GM10847 (cell line): ENCODE data around the gene ACSBG1.

ENCODE experiments used
- POLR2A ChIP-seq: IDR thresholded peaks from 2 replicates; pipeline ENCODE4 v1.6.1; 2011; ENCODE audit not compliant: insufficient read length; ENCODE audit errors: extremely low read depth

ACSBG1 gene

DNA sequence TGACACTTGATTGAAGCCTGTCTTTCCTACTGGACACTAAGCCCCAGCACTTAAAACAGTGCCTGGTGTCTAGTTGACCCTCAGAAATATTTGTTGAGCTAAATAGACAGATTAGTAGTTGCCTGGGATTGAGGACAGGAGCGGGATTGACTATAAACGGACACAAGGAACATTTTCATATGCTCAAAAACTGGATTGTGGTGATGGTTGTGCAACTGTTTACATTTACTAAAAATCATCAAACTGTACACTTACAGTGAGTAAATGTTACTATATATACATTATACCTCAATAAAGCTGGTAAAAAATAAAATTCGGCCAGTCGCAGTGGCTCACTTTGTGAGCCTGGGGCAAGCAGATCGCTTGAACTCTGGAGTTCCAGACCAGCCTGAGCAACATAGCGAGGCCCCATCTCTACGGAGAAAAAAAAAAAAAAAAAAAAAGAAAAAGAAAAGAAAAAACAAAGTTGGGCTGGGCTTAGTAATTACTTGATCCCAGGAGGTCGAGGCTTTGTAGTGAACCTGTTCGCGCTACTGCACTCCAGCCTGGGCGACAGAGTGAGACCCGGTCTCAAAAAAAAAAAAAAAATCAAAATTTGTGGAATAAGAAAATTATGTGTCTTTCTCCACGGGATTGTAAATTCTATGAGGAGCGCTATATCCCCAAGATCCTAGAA lies 85.8 kb downstream of the ACSBG1 start:
- TF ChIP-seq POLR2A: no peak

DNA sequence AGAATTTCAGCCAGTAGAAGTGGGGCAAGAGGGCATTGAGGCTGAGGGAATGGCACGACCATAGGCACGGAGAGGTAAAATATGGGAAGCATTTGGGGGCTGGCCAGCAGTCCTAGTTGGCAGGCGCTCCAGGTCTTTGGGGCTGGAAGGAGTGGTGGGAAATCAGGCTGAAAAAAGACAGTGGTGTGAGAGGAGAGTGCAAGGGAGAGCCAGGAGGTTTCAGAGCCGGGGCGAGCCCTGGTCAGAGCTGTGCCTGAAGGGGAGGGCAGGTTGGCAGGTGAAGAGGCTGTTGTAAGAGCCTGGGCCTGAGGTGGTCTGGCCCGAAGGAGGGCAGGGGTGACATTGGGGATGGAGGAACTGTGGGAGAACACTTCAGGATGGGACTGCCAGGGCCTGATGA lies 86.8 kb downstream of the ACSBG1 start:
- no peak for TF ChIP-seq POLR2A

DNA sequence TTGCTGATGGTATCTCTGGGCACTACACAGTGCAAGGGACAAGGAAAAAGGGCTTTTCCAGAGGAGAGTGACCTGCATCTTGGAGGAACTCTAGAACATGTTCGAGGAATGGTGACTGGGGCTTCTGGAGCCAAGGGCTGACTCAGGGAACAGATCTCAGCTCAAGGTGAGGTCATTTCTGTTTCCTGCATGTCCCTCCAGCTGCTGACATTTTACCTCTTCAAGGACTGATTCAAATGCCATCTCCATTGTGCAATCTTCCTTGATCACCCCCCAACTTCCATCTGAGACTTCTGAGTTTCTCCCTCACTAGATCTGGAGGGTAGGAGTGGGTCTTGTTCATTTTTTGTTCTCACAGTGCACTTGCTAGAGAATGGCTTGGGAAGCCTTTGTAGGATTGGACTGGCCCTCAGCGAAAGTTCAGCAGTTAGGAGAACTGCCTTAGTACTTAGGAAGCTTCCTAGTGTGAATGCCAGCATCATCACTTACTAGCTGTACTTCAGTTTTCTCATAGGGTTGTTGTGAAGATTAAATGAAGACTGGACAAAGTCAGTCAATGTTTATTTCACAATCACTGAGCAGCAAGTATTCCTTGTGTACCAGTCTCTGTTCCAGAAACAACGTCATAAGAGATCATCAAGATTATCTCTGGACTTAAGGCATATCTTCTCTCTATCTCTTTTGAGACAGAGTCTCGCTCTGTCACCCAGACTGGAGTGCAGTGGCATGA lies 87.8 kb downstream of the ACSBG1 start:
- TF ChIP-seq POLR2A: no peak

DNA sequence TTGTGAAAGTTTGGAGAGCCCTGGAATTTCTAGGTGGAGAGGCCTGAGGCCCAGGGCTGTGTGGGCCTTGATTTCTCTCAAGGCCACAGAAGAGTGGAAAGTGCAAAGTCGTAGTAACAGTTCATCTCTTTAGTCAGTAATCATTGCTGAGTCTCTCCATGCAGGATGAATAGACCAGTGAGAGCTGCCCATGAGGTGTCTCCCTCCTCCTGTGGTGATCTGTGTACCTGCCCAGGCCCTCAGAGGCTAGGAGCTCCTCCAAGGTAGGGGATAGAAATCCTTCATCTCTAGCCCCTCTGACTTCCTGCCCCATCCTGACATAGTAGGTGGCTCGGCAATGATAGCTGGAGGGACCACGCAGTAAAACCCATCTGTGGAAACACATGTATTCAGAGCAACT lies 92.0 kb downstream of the ACSBG1 start:
- no peak for TF ChIP-seq POLR2A

DNA sequence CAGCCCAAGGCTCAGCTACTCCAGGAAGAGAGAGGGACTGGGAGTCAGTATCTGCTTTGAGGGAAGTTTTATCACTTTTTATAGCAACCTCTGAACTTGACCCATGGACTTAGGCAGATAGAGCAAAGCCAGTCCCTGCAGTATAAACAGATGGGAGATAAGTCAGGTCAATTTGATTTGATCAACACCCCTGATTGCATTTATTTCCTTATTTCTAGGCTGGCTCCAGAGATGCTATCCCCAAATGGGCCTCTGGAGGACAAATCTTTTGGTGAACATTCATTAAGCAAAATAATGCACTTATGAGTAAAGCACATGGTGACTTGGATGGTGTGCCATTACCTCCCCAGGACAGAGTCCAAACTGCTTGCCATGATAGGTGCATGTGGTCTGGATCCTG lies 94.1 kb downstream of the ACSBG1 start:
- no peak for TF ChIP-seq POLR2A

DNA sequence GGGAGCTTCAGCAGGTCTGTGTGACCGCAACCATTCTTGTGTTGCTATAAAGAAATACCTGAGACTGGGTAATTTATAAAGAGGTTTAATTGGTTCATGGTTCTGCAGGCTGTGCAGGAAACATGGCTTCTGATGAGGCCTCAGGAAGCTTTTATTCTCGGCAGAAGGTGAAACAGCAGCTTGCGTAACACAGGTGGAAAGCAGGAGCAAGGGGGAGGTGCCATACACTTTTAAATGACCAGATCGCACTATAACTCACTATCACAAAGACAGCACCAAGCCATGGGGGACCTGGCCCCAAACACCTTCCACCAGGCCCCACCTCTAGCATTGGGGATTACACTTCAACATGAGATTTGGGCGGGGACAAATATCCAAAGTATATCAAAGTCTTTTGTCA lies 94.8 kb downstream of the ACSBG1 start:
- TF ChIP-seq POLR2A: no peak

DNA sequence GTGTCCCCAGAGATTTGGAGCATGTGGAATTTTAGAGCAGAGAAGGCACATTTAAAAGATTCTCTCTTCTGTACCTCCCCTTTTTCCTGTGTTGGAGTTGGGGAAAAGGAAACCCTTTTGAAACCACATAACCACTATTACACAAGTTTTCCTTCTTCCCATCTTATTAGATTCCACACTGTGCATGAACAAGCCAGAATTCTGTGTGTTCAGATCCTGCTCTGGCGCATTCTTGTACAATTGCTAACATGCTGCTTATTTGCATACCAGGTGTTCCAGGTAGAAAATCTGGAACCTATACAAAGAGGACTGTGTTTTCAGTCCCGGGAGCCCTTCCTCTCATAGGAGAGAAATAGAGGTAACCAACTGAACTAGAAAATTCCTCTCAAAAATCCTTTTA lies 100.6 kb downstream of the ACSBG1 start:
- no peak for TF ChIP-seq POLR2A

DNA sequence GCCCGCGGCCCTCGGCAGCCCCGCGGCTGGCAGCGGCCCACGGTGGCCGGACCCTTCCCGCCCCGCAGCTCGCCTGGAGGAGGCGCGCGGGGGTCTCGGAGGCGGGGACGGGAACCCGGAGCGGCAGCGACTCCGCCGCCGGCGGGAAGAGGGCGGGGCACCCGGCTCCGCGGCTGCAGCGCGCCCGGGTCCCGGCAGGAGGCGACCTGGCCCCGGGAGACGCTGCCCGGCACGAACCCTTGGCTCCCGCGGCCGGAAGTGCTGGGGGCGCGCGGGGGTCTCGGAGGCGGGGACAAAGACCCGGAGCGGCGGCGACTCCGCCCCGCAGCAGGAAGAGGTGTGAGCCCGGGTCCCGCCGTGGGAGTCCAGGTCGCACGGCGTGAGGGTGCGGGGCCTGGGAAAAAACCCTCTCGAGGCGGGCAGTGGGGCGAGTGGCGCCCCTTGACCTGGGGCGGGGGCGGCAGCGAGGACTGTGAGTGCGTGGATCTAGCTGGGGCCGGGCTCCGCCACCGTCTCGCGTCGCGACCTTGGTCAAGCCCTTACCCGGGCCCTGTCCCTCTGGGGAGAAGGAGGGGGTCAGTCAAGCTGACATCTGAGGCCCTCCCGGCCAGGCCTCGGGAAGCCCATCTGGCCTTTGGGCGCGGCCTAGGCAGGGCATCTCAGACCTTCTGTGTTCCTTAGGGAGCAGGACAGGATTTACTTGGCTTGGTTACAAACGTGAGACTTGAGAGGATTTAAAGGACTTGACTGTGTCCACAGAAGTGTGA lies 102.9 kb downstream of the ACSBG1 start, which contains the start of gene CIB2:
CIB2 (minus strand) TSS at position 151 of the 767 bp plus-strand sequence. CDS start 230 bp downstream, outside the sequence.
- peak; percentile 40 for TF ChIP-seq POLR2A

DNA sequence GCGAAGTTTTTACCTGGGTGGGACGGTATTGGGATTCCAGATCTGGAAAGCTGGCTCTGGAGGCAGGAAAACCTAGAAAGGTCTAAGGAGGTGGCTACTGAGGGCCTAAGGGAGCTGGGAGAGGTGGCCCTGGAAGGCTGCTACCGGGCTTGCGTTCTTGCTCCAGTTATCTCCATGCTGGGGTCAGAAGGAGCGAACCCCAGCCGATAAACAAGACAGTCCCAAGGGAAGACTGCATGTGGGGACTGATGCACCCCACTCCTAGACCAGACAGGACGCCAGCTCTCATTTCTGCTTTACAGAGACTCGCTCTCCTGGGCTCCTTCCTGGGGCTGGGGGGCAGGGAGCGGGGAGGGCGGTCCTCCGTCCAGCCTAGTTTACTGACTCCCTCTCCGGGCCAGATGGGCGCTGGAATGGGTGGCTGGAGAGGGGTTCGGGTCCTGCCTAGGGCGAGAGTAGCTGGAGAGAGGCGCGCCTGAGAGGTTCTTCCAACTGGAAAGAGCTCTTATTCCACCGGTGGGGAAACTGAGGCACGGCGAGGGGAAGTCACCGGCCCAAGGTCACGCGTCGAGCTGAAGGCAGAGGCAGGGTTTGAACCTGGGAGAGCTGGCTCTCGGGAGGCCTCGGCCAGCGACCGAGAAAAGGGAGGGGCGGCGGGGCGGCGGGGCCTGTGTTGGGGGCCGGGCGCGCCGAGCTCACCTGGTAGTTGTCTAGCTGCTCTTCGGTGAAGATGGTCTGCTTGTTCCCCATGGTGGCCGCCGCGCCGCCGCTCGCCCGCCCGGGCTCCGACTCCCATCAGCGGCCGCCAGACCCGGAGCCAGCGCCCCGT lies 103.7 kb downstream of the ACSBG1 start:
- TF ChIP-seq POLR2A: no peak

DNA sequence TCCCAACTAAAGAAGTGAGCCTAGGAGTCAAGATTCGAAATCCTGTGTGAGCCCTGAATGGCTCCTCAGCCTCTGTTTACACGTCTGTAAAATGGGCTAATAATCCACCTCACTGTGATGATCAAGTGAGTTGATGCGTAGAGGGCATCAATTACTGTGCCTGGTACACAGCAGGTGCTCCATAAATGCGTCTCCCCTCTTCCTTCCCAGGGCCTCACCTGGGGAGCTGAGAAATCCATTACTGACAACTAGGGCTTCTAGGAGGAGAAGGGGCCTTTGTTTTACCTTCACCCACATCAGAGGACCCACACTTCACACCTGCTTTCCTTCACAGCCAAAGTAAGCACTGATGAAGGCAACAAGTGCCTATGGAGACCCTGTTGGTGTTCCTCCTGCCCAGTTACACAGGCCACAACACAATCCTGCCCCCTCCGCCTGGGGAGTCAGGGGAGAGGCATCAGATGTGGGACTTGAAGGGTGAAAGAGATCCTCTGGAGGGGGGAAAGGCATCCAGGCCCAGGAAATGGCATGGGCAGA lies 104.5 kb downstream of the ACSBG1 start:
- no peak for TF ChIP-seq POLR2A

DNA sequence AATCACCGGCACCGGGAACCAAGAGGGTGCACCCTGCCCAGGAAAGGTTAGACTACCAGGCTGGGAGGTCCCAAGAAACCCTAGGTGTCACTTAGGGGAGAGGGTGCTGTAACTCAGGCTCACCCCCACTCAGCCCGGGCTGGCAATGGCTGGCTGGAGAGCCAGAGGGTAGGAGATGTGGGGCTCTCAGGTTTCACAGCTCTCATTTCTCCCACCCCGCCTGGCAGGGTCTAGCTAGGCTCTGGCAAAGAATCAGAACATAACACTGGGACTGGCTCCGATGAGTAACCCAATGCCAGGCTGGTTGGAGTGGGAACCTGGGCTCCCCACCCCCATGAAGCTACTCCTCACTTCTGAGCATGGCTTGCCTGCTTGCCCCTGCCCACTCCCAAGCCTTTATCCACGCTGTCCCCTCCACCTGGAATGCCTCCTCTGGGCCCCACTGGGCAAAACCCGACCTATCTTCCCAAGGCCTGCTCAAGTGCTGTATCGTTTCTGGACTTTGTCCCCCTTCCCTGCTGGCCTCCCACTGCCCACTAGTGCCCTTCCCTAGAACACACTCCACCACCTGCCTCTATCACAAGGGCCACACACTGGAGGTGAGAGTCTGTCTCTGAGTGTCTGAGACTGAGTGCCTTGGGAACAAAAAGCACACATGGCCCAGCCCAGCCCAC lies 105.2 kb downstream of the ACSBG1 start:
- TF ChIP-seq POLR2A: no peak

DNA sequence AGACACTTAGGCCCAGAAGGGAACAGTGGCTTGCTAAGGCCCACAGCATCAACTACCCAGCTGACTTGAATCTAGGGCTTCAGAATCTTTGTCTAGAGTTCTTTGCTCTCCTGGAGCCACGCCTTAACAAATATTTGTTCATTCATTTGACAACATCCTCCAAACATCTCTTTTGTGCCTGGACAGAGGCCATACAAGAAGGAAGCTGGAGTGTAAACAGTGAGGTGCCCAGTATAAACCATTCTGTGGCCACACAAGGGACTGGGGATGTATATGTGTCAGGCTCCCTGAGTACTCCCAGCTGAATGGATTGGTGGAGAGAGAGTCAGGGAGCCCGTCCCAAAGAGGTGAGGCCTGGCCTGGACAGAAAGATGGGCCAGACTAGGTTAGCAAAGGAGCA lies 106.5 kb downstream of the ACSBG1 start:
- TF ChIP-seq POLR2A: no peak

DNA sequence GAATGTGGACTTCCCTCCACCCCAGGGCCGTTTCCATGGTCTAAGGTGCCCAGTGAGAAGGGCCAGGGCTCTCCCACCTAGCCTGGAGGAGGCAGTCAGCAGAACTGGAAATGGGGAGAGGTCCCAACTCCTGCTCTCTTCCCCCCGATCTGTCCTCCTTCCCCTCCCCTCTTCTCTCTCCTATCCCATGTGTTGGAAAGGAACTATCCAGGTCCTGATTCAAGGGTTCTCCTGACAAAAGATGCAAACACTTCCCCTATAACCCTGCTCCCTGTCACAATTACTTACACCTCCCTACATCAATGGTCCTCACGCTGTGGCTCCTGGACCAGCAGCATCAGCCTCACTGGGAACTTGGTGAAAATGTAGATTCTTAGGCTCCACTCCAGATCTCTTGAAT lies 109.1 kb downstream of the ACSBG1 start:
- TF ChIP-seq POLR2A: no peak

DNA sequence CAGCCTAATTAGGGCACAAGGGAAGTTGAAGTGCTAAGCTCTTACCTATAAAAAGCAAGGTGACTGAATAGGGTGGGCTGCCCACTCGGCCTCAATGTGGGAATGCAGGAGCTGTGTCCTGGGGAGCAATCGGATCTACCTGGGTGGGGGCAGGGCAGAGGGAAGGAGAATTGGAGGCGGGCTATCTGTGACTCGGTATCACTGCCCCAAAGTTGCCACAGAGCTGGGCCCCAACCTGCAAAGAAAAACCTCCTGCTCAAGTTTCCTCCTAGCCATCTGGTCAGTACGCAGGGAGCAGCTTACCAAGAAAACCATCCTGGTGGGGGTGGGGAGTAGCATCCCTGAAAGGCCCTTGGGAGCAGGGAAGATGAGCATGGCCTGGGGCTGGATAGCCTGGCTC lies 113.8 kb downstream of the ACSBG1 start:
- TF ChIP-seq POLR2A: no peak
